GM06990 (cell line): ENCODE results near the gene RYR2.
"Not testable (repeated sequence)": the region's sequence is repeated elsewhere in the genome, so short reads cannot be mapped to it uniquely, and the experiment has no call there.

Experiments used
- DNase-seq: peaks from one replicate; pipeline ENCODE4 v3.0.0-alpha.2; 2011; ENCODE audit not compliant: insufficient read length; ENCODE audit errors: extremely low read depth
- H3K27me3 ChIP-seq: replicated peaks from 2 replicates; pipeline ENCODE4 v1.6.0; 2011; ENCODE audit warnings: low read length; ENCODE audit not compliant: control insufficient read depth, insufficient read depth
- H3K36me3 ChIP-seq: 2 replicates; pipeline ENCODE4 v1.5.1; 2011; ENCODE audit warnings: low read length; ENCODE audit not compliant: control insufficient read depth, insufficient read depth
- H3K4me3 ChIP-seq: replicated peaks from 2 replicates; pipeline ENCODE4 v1.5.1; 2011; ENCODE audit warnings: low read depth, mild to moderate bottlenecking, control low read depth, low read length
- CTCF ChIP-seq: IDR thresholded peaks from 2 replicates; pipeline ENCODE4 v1.5.1; 2011; ENCODE audit warnings: low read length, control low read depth, mild to moderate bottlenecking, inconsistent platforms; ENCODE audit not compliant: insufficient read depth, poor library complexity, severe bottlenecking

RYR2 gene

GRCh38 chr1:237838320-237838719 lies 796.3 kb downstream of the RYR2 start:
- no peak for DNase-seq
- Histone ChIP-seq H3K36me3 (no peaks in the 10 kb centered on the region), H3K4me3 (no peak overlapping the region), H3K27me3 (no peaks in the 10 kb centered on the region)
- no peak for TF ChIP-seq CTCF

- Histone ChIP-seq H3K27me3 (no peaks in the 10 kb centered on the region), H3K4me3 (no peak overlapping the region), H3K36me3 (no peaks in the 10 kb centered on the region)
- no peak for DNase-seq
- TF ChIP-seq CTCF = no peak
Measured at GRCh38 chr1:237838904-237839534, 797.0 kb downstream of the RYR2 start.

- no peak overlapping the region for H3K4me3 ChIP-seq
- H3K27me3 ChIP-seq = no peaks in the 10 kb centered on the region
- TF ChIP-seq CTCF = no peak
- no peak for DNase-seq
- no peaks in the 10 kb centered on the region for H3K36me3 ChIP-seq
Measured at GRCh38 chr1:237841485-237841884, 799.5 kb downstream of the RYR2 start.

- H3K36me3 ChIP-seq, DNase-seq, H3K27me3 ChIP-seq, H3K4me3 ChIP-seq: not testable (repeated sequence)
Measured at GRCh38 chr1:237843516-237843915, 801.5 kb downstream of the RYR2 start.

GRCh38 chr1:237851210-237851845 lies 809.3 kb downstream of the RYR2 start:
- TF ChIP-seq CTCF = peak; percentile 51
- no peak for DNase-seq

GRCh38 chr1:237852342-237852741 lies 810.4 kb downstream of the RYR2 start:
- DNase-seq = no peak
- TF ChIP-seq CTCF = no peak
- Histone ChIP-seq H3K27me3 (no peaks in the 10 kb centered on the region), H3K4me3 (no peak overlapping the region), H3K36me3 (no peaks in the 10 kb centered on the region)

More at GRCh38 chr1:237851210-237851845, 809.3 kb downstream of the RYR2 start:
- Histone ChIP-seq H3K27me3 (no peaks in the 10 kb centered on the region), H3K36me3 (no peaks in the 10 kb centered on the region), H3K4me3 (no peak overlapping the region)
